ENCODE measurements around the gene BRPF3. TPM values are rescaled to one million over a fixed set of nuclear protein-coding genes. Genes with fewer than 3 reads are reported as not detected.

Gene BRPF3
- polyA plus RNA-seq, 1 donor from 2014 or later = 10.1 TPM

DNA sequence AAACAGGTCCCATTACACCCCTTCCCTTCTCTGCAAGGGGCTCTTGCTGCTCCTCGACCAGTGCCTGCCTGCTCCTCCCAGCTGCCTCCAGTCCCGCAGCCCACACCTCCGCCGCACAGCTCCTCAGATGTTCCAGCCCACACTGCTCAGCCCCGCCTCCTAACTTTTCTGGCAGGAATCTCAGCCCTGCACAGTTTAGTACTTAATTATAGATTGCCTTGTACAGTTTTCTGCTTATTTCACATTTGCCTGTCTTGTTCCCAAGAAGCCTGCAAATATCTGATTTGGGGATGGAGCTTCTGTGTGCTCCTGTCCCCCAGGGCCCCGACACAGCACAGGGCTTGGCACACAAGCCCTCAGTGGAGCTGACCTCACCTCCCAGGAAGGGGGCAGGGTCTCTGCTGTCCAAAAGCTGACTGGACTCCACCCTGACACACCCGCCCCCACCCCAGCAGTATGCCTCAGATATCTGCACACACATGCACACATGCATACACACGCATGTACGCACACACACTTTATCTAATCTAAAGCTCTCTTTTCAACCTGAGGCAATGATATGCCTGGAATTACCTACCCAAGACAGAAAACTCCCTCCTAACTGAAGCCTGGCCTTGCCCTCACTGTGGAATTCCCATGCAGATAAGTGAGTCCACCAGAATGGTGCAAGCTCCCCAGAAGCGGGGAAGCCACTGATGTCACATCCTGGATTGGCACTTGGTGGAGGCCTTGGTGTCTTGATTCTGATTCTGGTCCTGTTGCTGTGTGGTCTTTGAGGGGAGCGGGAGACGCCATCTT is 72.1 kb downstream of the BRPF3 start:
- H3K27me3 ChIP-seq (ENCODE audit: insufficient read depth, low read depth, low read length) = no peaks in the 10 kb centered on the region
- H3K79me2 ChIP-seq (replicated peaks; ENCODE audit: insufficient read depth, low read length) = no peaks in the 10 kb centered on the region
- TF ChIP-seq POLR2AphosphoS5 (IDR thresholded peaks at IDR 0.05) = no peak
- no peak for TF ChIP-seq EP300 (conservative IDR thresholded peaks at IDR 0.05; ENCODE audit: poor library complexity, severe bottlenecking)
- TF ChIP-seq, protein P1, sequence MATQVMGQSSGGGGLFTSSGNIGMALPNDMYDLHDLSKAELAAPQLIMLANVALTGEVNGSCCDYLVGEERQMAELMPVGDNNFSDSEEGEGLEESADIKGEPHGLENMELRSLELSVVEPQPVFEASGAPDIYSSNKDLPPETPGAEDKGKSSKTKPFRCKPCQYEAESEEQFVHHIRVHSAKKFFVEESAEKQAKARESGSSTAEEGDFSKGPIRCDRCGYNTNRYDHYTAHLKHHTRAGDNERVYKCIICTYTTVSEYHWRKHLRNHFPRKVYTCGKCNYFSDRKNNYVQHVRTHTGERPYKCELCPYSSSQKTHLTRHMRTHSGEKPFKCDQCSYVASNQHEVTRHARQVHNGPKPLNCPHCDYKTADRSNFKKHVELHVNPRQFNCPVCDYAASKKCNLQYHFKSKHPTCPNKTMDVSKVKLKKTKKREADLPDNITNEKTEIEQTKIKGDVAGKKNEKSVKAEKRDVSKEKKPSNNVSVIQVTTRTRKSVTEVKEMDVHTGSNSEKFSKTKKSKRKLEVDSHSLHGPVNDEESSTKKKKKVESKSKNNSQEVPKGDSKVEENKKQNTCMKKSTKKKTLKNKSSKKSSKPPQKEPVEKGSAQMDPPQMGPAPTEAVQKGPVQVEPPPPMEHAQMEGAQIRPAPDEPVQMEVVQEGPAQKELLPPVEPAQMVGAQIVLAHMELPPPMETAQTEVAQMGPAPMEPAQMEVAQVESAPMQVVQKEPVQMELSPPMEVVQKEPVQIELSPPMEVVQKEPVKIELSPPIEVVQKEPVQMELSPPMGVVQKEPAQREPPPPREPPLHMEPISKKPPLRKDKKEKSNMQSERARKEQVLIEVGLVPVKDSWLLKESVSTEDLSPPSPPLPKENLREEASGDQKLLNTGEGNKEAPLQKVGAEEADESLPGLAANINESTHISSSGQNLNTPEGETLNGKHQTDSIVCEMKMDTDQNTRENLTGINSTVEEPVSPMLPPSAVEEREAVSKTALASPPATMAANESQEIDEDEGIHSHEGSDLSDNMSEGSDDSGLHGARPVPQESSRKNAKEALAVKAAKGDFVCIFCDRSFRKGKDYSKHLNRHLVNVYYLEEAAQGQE (IDR thresholded peaks at IDR 0.05; ENCODE audit: borderline replicate concordance) = no peak
- no peak for TF ChIP-seq TAF1 (IDR thresholded peaks at IDR 0.05; ENCODE audit: low read depth)
- no peaks in the 10 kb centered on the region for H3F3A ChIP-seq (ENCODE audit: insufficient read depth, low read length, poor library complexity, severe bottlenecking)
- no peaks in the 10 kb centered on the region for H3K9me2 ChIP-seq (ENCODE audit: insufficient read depth, low read length)
- H3K4me3 ChIP-seq (ENCODE audit: low read length) = no peak overlapping the region
- H4K20me1 ChIP-seq (ENCODE audit: insufficient read depth) = no peaks in the 10 kb centered on the region
- no peak overlapping the region for H3K27ac ChIP-seq (ENCODE audit: low read length)
- H3K36me3 ChIP-seq (ENCODE audit: insufficient read depth, low read length) = no peaks in the 10 kb centered on the region
- no peak overlapping the region for H3K9ac ChIP-seq (ENCODE audit: low read length)
- no peak overlapping the region for H3K4me2 ChIP-seq (ENCODE audit: low read length)
- H2AFZ ChIP-seq (ENCODE audit: low read depth, low read length) = no peak overlapping the region
- no peaks in the 10 kb centered on the region for H3K9me3 ChIP-seq (ENCODE audit: low read length)

DNA sequence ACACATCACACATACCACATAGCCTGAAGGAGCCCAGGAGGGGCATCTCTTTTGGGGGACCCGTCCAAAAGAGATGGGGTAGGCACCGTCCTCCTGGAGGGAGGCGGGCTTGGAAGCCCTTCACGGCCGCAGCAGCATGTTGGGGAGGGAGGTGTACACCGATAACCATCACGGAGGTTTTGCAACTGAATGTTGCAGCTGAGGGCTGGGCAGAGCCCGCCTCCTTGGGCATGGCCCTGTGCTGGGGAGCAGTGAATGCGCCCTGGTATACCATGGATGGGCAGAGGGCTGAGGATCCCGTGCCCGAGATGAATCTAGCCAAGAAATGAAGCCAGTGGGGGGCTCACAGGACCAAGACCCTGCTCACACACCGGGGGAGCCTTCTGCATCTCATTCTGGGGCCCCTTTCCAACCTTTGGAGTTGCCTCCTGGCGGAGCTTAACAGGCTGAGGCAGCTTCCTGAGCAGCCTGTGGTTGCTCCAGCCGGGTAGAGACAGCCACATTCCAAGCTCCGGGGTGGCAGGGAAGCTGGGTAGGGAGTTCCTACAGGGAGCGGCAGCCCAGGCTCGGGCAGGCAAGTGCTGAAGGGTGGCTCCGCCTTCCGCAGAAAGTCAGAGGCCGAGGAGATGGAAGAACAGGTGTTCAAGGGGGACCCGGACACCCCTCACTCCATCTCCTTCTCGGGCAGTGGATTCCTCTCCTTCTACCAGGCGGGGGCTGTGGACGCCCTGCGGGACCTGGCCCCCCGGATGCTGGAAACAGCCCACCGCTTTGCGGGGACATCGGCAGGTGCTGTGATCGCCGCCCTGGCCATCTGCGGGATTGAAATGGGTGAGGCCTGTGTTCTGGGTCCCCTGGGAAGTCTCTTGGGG is 73.5 kb downstream of the BRPF3 start, which contains the start of gene PNPLA1:
Gene PNPLA1, plus strand, starts transcription at position 227 of the 872 bp plus-strand sequence. Its CDS starts 400 bp downstream, at position 627.
- H3K27me3 ChIP-seq (ENCODE audit: insufficient read depth, low read depth, low read length) = no peaks in the 10 kb centered on the region
- H3K27ac ChIP-seq (ENCODE audit: low read length) = no peak within 1 kb of the TSS
- H3K36me3 ChIP-seq (ENCODE audit: insufficient read depth, low read length) = no peaks in the 10 kb centered on the region
- no peaks in the 10 kb centered on the region for H3F3A ChIP-seq (ENCODE audit: insufficient read depth, low read length, poor library complexity, severe bottlenecking)
- H3K9me3 ChIP-seq (ENCODE audit: low read length) = no peaks in the 10 kb centered on the region
- no peaks in the 10 kb centered on the region for H3K79me2 ChIP-seq (replicated peaks; ENCODE audit: insufficient read depth, low read length)
- no peaks in the 10 kb centered on the region for H3K9me2 ChIP-seq (ENCODE audit: insufficient read depth, low read length)
- TF ChIP-seq MXI1 (conservative IDR thresholded peaks at IDR 0.05; ENCODE audit: poor library complexity, severe bottlenecking) (no peak), EZH2 (IDR thresholded peaks at IDR 0.05; ENCODE audit: borderline replicate concordance, insufficient read depth, low read length, poor library complexity, severe bottlenecking) (no peak), POLR2AphosphoS5 (IDR thresholded peaks at IDR 0.05) (no peak), RAD21 (conservative IDR thresholded peaks at IDR 0.05) (no peak), SMC3 (conservative IDR thresholded peaks at IDR 0.05; ENCODE audit: poor library complexity) (no peak), TAF1 (IDR thresholded peaks at IDR 0.05; ENCODE audit: low read depth) (no peak), EP300 (conservative IDR thresholded peaks at IDR 0.05; ENCODE audit: poor library complexity, severe bottlenecking) (no peak)
- TF ChIP-seq, protein P2, sequence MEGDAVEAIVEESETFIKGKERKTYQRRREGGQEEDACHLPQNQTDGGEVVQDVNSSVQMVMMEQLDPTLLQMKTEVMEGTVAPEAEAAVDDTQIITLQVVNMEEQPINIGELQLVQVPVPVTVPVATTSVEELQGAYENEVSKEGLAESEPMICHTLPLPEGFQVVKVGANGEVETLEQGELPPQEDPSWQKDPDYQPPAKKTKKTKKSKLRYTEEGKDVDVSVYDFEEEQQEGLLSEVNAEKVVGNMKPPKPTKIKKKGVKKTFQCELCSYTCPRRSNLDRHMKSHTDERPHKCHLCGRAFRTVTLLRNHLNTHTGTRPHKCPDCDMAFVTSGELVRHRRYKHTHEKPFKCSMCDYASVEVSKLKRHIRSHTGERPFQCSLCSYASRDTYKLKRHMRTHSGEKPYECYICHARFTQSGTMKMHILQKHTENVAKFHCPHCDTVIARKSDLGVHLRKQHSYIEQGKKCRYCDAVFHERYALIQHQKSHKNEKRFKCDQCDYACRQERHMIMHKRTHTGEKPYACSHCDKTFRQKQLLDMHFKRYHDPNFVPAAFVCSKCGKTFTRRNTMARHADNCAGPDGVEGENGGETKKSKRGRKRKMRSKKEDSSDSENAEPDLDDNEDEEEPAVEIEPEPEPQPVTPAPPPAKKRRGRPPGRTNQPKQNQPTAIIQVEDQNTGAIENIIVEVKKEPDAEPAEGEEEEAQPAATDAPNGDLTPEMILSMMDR (IDR thresholded peaks at IDR 0.05; ENCODE audit: poor library complexity, severe bottlenecking) = no peak
- TF ChIP-seq, protein P1 (IDR thresholded peaks at IDR 0.05; ENCODE audit: borderline replicate concordance) = no peak
- no peaks in the 10 kb centered on the region for H4K20me1 ChIP-seq (ENCODE audit: insufficient read depth)
- no peak within 1 kb of the TSS for H3K9ac ChIP-seq (ENCODE audit: low read length)
- H3K4me3 ChIP-seq (ENCODE audit: low read length) = no peak within 1 kb of the TSS
- no peak within 1 kb of the TSS for H3K4me2 ChIP-seq (ENCODE audit: low read length)
- no peak within 1 kb of the TSS for H2AFZ ChIP-seq (ENCODE audit: low read depth, low read length)
